Type B pancreatic cell (in vitro differentiated cells): ENCODE results near the gene ITPR3. TPM values are rescaled to one million over a fixed set of nuclear protein-coding genes. Genes with fewer than 3 reads are reported as not detected.

Experiments used
- DNase-seq: peaks from one replicate; pipeline ENCODE4 v3.0.0; 2021; ENCODE audit warnings: mixed read lengths; ENCODE audit not compliant: unreplicated experiment; ENCODE audit errors: extremely low spot score
- H3K27ac Mint-ChIP-seq: 2 replicates; pipeline ENCODE4 v1.8.0; 2021; ENCODE audit warnings: mild to moderate bottlenecking, mixed read lengths
- H3K27me3 Mint-ChIP-seq: 2 replicates; pipeline ENCODE4 v1.8.0; 2021; ENCODE audit warnings: mixed read lengths
- H3K36me3 Mint-ChIP-seq: 2 replicates; pipeline ENCODE4 v1.8.0; 2021; ENCODE audit warnings: mixed read lengths
- H3K4me1 Mint-ChIP-seq: one replicate; pipeline ENCODE4 v1.8.0; 2021; ENCODE audit warnings: mixed read lengths; ENCODE audit not compliant: unreplicated experiment
- H3K4me3 Mint-ChIP-seq: 2 replicates; pipeline ENCODE4 v1.8.0; 2021; ENCODE audit warnings: mild to moderate bottlenecking, mixed read lengths
- H3K9me3 Mint-ChIP-seq: 2 replicates; pipeline ENCODE4 v1.8.0; 2021; ENCODE audit warnings: mixed read lengths
- microRNA-seq: library from miRNA; unstranded; fragments of <30 nt; microRNA quantifications from one replicate; pipeline ENCODE4, GENCODE V29; 2020
- total RNA-seq: library from RNA; stranded (reverse); gene quantifications from 2 replicates; pipeline ENCODE4 v1.2.1, GENCODE V29; 2021; ENCODE audit warnings: low replicate concordance
- TF ChIP-seq, protein P1 (sequence below): fragments of 200-600 bp; sonication (generic); conservative IDR thresholded peaks from 2 replicates; pipeline ENCODE4 v1.5.0; 2021; ENCODE audit warnings: antibody characterized with exemption, mild to moderate bottlenecking

Gene ITPR3
- total RNA-seq, 1 donor from 2014 or later: 24.6 TPM

DNA sequence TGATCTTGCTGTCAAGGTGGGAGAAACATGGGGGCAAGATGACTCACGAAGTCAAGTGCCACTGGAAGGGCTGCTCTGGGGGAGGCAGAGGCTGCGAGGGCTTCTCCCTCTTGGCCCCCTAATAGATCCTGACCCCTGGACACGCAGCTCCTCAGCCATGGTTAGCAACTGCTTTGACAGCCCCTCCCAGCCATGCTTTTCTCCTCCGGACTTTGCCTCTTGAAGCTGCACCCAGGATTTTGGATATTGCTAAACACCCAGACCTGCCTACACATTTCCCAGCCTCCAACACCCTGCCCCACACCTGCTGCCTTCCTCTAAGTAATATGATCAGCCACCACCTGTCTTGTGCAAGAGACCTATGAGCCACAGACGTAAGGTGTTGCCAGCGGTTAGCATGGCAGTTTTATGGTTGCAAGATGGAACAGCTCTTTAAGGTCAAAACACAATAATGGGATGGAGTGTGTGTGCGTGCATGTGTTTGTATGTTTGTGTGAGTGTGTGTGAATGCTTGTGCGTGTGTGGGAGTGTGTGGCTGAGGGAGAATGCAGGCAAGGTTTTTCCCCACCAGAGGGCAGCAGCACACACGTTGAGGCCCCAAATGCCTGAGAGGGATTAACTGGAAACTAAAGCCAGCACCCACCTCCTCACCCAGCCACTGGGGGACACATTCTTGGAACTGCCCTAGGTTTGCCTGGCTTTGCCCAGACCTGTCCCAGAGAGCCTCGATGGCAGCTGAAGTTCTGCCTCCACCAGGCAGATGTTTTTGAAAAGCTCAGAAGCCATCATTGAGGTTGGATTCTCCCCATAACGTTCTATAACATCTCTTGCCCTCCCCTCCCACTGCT is 123.1 kb downstream of the ITPR3 start:
- no peak for DNase-seq
- peaks cover 37% of the 10 kb centered on the region for H3K4me1 Mint-ChIP-seq
- TF ChIP-seq, protein P1, sequence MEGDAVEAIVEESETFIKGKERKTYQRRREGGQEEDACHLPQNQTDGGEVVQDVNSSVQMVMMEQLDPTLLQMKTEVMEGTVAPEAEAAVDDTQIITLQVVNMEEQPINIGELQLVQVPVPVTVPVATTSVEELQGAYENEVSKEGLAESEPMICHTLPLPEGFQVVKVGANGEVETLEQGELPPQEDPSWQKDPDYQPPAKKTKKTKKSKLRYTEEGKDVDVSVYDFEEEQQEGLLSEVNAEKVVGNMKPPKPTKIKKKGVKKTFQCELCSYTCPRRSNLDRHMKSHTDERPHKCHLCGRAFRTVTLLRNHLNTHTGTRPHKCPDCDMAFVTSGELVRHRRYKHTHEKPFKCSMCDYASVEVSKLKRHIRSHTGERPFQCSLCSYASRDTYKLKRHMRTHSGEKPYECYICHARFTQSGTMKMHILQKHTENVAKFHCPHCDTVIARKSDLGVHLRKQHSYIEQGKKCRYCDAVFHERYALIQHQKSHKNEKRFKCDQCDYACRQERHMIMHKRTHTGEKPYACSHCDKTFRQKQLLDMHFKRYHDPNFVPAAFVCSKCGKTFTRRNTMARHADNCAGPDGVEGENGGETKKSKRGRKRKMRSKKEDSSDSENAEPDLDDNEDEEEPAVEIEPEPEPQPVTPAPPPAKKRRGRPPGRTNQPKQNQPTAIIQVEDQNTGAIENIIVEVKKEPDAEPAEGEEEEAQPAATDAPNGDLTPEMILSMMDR: peak; percentile 90
- H3K36me3 Mint-ChIP-seq: no peaks in the 10 kb centered on the region
- peaks cover 3% of the 10 kb centered on the region for H3K27me3 Mint-ChIP-seq
- peak overlapping the region; percentile 28 for H3K4me3 Mint-ChIP-seq
- no peaks in the 10 kb centered on the region for H3K9me3 Mint-ChIP-seq
- H3K27ac Mint-ChIP-seq: peak overlapping the region; percentile 22

GRCh38 chr6:33744895-33745546 is 123.9 kb downstream of the ITPR3 start:
- Mint-ChIP-seq H3K4me1 (peaks cover 43% of the 10 kb centered on the region), H3K27ac (no peak overlapping the region), H3K4me3 (peak overlapping the region; percentile 73)

GRCh38 chr6:33745548-33745947 is 124.4 kb downstream of the ITPR3 start:
- peak overlapping the region; percentile 63 for H3K27ac Mint-ChIP-seq
- H3K4me1 Mint-ChIP-seq: peaks cover 48% of the 10 kb centered on the region
- no peaks in the 10 kb centered on the region for H3K36me3 Mint-ChIP-seq
- DNase-seq: no peak
- no peaks in the 10 kb centered on the region for H3K9me3 Mint-ChIP-seq
- TF ChIP-seq, protein P1: no peak
- peaks cover 3% of the 10 kb centered on the region for H3K27me3 Mint-ChIP-seq
- peak overlapping the region; percentile 73 for H3K4me3 Mint-ChIP-seq

More at GRCh38 chr6:33744895-33745546, 123.9 kb downstream of the ITPR3 start:
- TF ChIP-seq, protein P1: no peak
- Mint-ChIP-seq H3K36me3 (no peaks in the 10 kb centered on the region), H3K27me3 (peaks cover 3% of the 10 kb centered on the region), H3K9me3 (no peaks in the 10 kb centered on the region)
- no peak for DNase-seq

Small RNA genes lying within 50 kb of the gene (microRNA-seq; reads per million reads assigned to microRNA genes)
- 5.5 reads per million, percentile 21 among the genes with 10 or more reads in this experiment for gene MIR3934

Other genes with a start within 250 kb of the ITPR3 start
- 28.0 and 67.7 TPM in 2 replicates for gene KIFC1, start 229.5 kb upstream of the ITPR3 start, total RNA-seq
- gene PHF1, start 210.3 kb upstream of the ITPR3 start, total RNA-seq: 23.8 and 49.6 TPM in 2 replicates
- gene CUTA, start 203.2 kb upstream of the ITPR3 start, total RNA-seq: 212 and 278 TPM in 2 replicates
- 18.4 and 74.1 TPM in 2 replicates for gene SYNGAP1, start 201.3 kb upstream of the ITPR3 start, total RNA-seq
- gene ZBTB9, start 166.7 kb upstream of the ITPR3 start, total RNA-seq: 11.3 and 14.5 TPM in 2 replicates
- gene BAK1, start 41.0 kb upstream of the ITPR3 start, total RNA-seq: 27.3 and 37.0 TPM in 2 replicates
- 79.5 and 98.8 TPM in 2 replicates for gene UQCC2, start 90.4 kb downstream of the ITPR3 start, total RNA-seq
- 0.75 TPM in 1 of 2 replicates, not detected in the other for gene IP6K3, start 125.6 kb downstream of the ITPR3 start, total RNA-seq
- gene LEMD2, start 167.8 kb downstream of the ITPR3 start, total RNA-seq: 58.2 and 64.7 TPM in 2 replicates
- gene MLN, start 182.7 kb downstream of the ITPR3 start, total RNA-seq: 0.65 and 4.6 TPM in 2 replicates